NCI-H2227 (cell line): ENCODE measurements around the gene PARP16.
A peak's percentile ranks its signal among the peaks of the same experiment; 100 is the strongest.

Source experiments
- DNase-seq: peaks from one replicate; lab custom pipeline; 2025; ENCODE audit not compliant: unreplicated experiment; lab: John Stamatoyannopoulos, UW

The PARP16 gene

DNA sequence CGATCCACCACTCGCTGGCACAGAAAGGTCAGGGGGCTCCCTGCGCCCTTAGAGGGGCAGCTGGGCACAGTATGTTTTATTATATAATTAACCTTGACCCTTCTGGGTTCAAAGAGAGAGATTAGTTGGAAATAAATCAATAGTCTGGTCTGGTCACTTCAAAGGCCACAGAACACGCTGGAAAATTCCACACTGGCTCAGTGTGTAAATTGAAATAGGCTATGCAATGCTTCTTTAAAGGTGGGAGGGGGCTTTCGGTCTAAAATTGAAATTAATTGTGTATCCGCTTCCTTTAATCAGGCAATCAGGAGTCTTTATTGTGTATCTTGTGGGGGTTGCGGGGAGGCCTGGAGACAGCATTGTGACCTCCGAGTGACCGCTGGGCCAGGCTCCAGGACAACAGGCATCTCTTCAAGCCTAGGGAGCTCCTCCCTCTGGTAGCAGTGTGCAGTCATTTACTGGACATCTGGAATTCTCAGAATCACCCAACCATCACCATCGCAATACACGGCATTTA lies 25.8 kb upstream of the PARP16 start:
- no peak for DNase-seq

DNA sequence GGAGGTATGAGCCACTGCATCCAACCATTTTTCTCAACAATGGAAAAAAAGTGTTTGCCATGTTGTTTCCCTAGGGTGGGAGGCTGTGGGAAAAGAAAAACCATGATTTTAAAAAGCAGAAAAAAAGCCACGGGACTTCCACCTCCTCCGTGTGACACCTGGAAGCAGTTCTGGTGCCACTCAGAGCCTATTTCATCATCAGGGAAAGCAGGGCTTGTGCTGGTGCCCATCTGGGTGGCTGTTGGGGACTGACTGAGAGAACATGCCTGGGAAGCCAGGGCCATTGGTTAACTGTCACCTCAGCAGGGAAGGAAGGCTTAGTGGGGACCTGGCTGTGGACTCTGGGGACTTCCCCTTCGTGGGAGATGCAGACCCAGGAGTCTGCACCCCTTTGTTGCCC lies 25.1 kb upstream of the PARP16 start:
- DNase-seq: no peak

DNA sequence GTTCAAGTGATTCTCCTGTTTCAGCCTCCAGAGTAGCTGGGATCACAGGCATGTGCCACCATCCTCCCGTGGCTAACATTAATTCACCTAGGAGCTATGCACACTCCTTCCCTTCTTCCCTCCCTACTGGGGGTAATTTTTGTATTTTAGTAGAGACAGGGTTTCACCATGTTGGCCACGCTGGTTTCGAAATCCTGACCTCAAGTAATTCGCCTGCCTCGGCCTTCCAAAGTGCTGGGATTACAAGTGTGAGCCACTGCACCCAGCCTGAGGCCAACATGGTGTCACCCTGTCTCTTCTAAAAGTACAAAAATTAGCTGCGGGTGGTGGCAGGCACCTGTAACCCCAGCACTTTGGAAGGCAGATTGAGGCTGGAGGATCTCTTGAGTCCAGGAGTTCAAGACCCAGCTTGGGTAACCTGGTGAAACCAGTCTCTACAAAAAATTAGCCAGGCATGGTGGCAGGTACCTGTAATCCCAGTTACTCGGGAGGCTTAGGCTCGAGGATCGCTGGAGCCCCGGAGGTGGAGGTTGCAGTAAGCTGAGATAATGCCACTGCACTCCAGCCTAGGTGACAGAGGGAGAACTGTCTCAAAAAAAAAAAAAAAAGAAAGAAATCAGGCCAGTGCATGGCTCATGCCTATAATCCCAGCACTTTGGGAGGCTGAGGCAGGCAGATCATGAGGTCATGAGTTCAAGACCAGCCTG lies 23.9 kb upstream of the PARP16 start:
- no peak for DNase-seq

DNA sequence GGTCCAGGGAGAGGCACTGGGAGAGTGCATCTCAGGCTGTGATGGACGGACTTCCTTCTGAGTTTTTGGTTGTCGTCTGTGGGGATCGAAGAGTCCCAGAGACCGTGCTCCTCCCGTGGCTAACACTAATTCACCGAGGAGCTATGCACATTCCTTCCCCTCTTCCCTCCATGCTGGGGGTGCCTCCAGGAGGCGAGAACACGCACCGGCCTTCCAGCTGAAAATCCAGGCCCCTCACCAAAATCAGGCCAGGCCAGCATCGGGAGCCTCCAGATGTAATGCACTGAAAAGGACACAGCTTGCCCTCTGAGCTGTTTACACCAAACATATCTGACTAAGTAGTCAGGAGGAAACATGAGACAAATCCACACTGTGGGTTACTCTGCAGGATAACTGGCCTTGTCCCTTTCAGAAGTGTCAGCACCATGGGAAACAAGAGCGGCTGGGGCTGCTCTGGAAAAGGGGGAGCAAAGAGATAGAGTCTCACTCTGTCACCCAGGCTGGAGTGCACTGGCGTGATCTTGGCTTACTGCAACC lies 23.3 kb upstream of the PARP16 start:
- DNase-seq: no peak

DNA sequence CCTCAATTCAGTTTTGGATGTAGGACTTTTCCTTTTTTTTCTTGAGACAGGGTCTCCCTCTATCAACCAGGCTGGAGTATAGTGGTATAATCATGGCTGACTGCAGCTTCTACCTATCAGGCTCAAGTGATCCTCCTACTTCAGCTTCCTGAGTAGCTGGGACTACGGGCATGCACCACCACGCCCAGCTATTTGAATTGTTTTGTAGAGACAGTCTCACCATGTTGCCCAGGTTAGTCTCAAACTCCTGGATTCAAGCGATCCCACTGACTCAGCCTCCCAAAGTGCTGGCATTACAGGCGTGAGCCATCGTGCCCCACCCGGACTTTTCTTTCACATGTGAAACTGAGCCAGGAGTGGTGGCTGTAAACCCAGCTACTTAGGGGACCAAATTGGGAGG lies 21.3 kb upstream of the PARP16 start:
- DNase-seq: no peak

DNA sequence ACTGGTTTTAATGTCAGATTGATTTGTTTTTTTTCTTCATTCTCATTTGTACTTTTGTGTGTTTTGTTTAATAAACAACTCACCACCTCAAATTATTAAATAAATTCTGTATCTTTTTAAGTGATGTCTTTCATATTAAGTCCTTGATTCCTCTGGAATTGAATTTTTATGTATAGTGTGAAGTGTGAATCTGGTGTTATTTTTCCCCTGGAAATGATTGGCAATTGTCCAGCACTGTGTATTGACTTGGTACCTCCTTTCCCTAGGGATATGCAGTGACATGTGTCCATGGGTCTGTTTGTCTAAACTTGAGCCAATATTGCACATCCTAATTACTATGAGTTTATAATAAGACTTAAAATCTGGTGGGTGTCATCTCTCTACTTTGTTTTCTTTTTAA lies 19.9 kb upstream of the PARP16 start:
- no peak for DNase-seq

DNA sequence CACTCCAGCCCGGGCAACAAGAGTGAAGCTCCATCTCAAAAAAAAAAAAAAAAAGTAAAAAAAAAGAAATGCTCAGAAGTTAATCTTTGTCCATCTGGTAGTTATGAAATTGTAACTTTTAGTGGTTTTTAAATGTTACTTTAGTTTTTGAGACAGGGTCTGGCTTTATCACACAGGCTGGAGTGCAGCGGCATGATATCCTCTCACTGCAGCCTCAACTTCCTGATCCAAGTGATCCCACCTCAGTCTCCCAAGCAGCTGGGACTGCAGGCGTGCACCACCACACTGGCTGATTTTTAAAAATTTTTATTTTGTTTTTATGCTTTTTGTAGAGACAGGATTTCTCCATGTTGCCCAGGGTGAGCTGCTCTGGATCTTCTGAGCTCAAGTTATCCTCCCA lies 19.1 kb upstream of the PARP16 start:
- DNase-seq: no peak

DNA sequence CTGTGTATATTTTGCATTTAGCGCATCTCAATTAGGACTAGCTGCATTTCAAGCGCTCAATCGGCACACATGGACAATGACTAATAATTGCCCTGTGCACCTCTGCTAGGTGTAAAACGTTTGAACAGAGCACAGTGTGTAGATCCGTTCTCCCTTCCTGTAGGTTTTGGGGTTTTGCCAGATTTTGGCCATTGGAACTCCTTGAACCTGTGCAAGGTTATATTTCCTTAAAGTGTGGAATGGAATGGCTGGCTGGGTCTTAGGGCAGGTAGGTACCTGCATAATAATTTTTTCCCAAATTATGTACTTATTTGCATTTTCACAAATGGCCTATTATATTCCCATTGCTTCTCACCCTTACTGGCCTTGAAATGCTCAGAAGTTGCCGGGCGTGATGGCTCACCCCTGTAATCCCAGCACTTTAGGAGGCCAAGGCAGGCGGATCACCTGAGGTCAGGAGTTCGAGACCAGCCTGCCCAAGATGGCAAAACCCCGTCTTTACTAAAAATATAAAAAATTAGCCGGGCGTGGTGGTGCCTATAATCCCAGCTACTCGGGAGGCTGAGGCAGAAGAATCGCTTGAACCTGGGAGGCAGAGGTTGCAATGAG lies 18.6 kb upstream of the PARP16 start:
- no peak for DNase-seq

DNA sequence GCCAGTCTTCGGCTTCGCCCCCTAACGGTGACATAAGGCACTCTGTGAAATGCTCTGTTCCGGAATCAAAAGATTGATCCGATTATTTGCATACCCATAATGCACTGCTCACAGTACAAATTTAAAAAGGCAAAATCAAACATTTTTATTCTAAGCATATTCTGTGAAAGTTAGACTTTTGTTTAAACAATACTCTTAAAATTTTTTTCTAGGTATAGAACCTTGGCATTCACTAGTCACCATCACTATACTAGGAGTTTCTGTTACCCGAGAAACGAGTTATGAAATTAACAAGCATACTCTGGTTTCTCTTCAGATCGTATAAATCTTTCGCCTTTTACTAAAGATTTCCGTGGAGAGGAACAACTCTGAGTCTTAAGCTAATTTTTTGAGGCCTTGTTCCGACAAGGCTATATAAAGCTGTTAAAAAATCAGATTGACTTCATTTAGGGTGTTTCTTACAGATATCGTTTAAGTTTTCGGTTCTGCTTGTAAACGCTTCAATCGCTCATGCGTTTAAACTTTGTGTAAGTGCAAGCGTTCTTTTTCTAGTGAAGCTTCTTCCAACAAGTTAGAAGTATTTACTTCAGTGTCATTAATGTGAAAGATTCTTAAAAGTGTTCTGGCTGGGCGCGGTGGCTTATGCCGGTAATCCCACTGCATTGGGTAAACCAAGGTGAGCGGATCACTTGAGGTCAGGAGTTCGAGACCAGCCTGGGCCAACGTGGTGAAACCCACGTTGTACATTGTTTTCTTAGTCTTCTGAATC lies 17.9 kb upstream of the PARP16 start, which contains the start of gene RNU5B-1:
RNU5B-1 (plus strand) TSS at position 297 of the 769 bp plus-strand sequence.
- peak; percentile 89 for DNase-seq

DNA sequence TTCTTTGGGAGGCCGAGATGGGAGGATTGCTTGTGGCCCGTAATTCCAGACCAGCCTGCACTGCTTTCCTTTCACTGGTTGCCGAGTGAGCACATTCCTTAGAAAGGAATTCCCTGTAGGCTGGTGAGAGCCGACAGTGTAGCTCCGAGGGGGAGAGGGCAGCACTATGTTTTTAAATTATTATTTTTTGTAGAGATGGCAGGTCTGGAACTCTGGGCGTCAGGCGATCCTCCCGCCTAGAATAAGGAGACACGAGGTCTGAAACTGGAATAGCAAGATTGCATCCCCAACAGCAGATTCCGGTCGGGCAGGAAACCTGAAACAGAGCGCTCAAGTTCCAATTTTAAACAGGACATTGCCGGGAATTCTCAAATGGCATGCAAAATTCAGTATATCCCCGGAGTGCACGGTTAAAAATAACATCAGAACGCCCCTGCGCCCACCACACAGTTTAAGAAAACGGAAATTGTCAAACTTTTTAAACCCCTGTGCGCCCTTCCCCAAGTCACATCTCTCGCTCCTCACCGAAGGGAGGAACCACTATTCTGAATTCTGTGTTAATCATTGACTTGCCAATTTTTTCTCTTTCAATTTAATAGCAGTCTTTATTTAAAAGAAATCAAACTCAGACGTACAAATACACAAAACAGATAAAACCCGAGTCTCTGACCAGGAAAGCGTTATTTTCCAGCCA lies 17.2 kb upstream of the PARP16 start:
- DNase-seq: peak; percentile 34

DNA sequence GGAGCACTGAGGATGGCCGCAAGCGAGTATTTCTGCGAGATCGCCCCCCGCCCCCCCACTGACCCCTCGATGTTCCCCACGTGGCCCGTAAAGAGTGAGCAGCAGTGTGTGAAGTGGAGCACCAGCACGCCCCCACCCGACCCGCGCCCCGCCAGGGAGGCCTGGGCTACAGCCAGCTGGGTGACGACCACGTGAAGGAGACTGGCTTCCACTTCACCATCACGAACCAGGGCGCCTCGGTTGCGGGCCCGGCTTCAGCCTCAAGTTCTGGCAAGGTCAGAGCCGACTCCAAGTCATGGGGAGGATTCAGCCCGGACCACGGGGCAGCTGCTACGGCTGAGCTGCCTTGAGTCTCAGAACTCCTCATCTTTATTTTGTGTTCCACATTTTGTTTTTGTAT lies 15.4 kb upstream of the PARP16 start:
- DNase-seq: no peak

DNA sequence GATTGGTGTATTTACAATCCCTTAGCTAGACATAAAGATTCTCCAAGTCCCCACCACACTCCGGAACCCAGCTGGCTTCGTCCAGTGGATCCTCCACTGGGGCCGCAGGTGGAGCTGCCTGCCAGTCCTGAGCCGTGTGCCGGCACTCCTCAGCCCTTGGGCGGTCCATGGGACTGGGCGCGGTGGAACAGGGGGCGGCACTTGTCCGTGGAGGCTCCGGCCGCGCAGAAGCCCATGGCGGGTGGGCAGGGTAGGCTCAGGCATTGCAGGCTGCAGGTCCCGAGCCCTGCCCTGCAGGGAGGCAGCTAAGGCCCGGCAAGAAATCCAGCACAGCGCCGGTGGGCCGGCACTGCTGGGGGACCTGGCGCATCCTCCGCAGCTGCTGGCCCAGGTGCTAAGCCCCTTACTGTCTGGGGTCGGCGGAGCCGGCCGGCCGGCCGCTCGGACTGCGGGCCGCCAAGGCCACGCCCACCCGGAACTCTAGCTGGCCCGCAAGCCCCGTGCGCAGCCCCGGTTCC lies 14.3 kb upstream of the PARP16 start:
- DNase-seq: peak; percentile 42

DNA sequence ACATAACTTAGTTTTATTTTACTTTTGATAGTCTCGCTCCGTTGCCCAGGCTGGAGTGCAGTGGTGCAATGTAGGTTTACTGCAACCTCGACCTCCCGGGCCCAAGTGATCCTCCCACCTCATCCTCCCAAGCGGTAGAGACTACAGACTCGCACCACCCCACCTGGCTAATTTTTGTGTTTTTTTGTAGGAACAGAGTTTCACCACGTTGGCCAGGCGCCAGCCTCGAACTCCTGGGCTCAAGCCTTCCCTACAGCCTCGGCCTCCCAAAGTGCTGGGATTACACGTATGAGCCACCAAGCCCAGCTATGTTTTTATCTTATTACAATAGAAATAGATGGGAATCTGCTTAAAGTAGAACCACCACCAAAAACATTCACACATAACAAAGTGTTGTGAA lies 12.0 kb upstream of the PARP16 start:
- no peak for DNase-seq

DNA sequence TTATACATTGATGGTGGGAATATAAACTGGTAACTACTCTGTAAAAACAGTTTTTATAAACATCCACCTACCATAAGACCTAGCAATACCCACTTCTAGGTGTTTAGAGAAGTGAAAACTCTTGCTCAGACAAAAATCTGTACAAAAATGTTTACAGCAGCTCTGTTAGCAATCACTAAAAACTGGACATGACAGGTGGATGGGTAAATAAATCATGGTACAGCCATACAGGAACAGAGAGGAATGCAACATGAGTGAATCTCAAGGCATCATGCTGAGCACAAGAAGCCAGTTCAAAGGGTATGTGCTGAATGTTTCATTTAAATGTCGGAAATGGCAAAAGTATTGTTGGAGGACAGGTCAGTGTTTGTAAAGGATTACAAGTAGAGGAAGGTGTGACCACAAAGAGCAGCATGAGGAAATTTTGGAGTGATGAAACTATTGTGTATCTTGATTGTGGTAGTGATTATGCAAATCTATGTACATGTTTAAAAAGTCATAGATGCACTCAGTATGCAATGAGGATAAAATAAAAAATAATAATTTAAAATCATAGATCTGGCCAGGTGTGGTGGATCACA lies 6.3 kb upstream of the PARP16 start:
- no peak for DNase-seq

DNA sequence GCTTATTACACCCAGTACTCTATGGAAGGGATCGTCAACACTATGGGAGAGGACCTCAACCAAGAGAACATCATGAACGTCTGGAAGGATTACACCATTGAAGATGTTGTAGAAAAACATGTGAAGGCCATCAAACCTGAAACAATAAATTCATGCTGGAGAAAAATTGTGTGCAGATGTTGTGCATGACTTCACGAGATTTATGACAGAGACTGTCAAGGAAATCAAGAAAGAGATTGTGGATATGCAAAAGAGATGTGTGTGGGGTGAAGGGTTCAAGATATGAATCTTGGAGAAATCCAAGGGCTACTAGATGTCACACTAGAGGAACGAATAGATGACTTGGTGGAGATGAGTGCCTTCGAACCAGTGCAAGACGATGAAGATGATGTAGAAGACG lies 3.5 kb upstream of the PARP16 start:
- DNase-seq: no peak

DNA sequence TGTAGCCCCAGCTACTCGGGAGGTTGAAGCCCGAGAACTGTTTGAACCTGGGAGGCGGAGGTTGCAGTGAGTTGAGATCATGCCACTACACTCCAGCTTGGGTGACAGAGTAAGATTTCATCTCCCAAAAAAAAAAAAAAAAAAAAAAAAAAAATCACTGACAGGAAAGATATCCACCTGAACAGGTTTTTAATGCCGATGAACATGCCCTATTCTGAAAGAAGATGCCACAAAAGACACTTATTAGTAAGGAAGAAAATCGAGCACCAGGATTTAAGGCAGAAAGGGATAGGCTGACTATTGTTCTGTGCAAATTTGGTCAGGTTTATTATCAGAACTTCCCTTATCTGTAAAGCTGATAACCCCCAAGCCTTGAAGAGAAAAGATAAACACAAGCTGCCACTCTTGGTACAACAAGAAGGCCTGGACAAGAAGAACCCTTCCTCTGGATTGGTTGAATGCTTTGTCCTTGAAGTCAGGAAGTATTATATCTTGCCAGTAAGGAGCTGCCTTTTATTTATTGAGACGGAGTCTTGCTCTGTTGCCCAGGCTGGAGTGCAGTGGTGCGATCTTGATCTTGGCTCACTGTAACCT lies 2.7 kb upstream of the PARP16 start:
- no peak for DNase-seq

DNA sequence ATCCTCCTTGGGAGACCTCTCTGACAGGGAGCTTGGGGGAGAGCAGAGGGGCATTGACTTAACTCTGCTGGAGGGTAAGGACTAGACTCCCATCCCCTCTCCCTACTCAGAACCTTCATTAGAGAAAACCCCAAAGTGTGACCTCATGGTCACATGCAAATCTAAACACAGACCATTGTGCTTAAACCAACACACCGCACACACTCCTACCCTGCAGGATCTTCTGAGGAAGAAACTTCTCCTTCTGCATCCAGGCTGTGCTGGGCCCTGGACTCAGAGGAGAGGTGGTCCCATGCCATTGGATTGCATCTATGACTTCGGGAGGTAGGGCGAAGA lies 805 bp upstream of the PARP16 start:
- no peak for DNase-seq

DNA sequence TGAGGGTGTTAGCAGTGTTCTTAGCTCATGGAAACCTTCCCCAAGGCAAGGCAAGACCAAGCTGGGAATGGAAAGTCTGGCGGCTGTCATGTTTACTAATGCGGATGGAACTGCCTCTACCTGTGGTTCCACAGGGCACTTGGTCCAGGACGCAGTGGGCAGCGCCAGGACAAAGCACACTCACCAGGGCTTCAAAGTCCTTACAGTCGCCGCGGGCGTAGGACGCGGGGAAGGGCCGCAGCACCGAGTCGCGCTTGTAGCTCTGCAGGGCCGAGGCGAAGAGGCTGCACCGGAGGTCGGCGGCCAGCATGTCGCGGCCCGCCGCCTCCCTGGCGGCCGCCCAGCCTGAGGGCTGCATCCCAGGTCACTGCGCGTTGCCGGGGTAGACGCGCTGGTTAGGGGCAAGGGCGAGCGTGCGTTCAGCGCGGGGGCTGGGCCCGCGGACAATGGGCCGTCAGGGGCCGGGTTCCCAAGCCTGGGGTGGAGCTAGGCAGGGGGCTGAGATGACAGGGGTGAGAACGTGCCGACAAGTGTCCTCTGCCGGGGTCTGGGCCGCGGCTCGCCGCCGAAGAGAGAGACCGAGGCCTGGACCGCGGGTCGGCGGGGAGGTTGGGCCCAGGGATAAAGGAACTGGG lies 497 bp downstream of the PARP16 start:
- DNase-seq: peak; percentile 61

DNA sequence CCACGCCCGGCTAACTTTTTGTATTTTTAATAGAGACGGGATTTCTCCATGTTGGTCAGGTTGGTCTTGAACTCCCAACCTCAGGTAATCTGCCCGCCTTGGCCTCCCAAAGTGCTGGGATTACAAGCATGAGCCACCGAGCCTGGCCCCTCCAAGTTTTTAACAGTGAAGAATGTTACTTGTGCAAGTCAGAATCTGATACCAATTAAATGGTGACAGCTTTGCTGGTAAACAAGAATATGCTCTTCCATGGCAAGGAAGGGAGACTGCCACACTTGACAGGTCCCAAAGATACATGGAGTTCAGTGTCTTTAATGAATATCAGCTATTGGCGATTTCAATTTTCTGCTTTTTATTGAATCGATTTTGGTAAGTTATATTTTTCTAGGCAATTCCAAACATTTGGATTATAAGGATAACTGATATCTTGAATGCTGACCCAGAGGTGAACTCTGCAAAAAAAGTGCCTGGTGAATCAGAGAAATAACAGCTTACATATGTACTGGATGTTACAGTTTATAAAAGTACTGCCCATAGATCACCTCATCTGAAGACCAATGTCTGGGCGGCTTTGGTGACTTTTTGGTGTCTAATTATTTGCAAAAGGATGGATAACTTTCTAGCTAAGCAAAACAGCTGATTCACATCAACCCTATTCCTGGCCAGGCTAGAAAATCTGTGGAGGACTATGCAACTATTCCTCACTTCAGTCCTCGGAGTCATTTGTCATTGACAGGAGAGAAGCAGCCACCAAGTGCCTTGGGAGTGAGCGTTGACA lies 1.2 kb downstream of the PARP16 start:
- no peak for DNase-seq
